AG04450 (cell line): ENCODE data around the gene YBX1. TPM values are rescaled to one million over a fixed set of nuclear protein-coding genes. Genes with fewer than 3 reads are reported as not detected.
A peak's percentile ranks its signal among the peaks of the same experiment; 100 is the strongest.

Source experiments
- CTCF ChIA-PET: fragments of 300-600, 350-600 bp; formaldehyde crosslinking; extraction: SDS; loops from one replicate; lab custom pipeline; 2022; ENCODE audit warnings: antibody characterized with exemption, inconsistent platforms; lab: Charles Lee
- POLR2A ChIA-PET: fragments of 350-600 bp; formaldehyde crosslinking; extraction: SDS; loops from one replicate; lab custom pipeline; 2021; ENCODE audit warnings: antibody characterized with exemption, inconsistent platforms; lab: Yijun Ruan, JAX
- DNase-seq: peaks from one replicate; pipeline ENCODE4 v3.0.0-alpha.2; 2011; ENCODE audit warnings: low read depth, low spot score
- H3K27ac ChIP-seq: one replicate; pipeline ENCODE4 v1.5.1; 2012; ENCODE audit warnings: low read depth, low read length, control low read depth
- H3K27me3 ChIP-seq: one replicate; pipeline ENCODE4 v1.6.0; 2012; ENCODE audit warnings: low read length; ENCODE audit not compliant: control insufficient read depth, insufficient read depth
- H3K4me3 ChIP-seq: 2 replicates; pipeline ENCODE4 v1.5.1; 2011; ENCODE audit warnings: mild to moderate bottlenecking, low read depth, low read length, control low read depth
- H3K9me3 ChIP-seq: 2 replicates; pipeline ENCODE4 v1.5.1; 2012; ENCODE audit warnings: low read length; ENCODE audit not compliant: control insufficient read depth, insufficient read depth
- polyA minus RNA-seq: library from RNA; depleted of rRNA, polyadenylated mRNA; stranded (reverse); fragments of >200 nt; gene quantifications from 2 replicates; pipeline ENCODE4 v1.2.3, GENCODE V29; 2011; rRNA and poly(A)+ RNA removed
- polyA plus RNA-seq: library from polyadenylated mRNA; depleted of rRNA; stranded (reverse); fragments of >200 nt; gene quantifications from 2 replicates; pipeline ENCODE4 v1.2.3, GENCODE V29; 2011; rRNA removed
- TF ChIP-seq, protein P1 (sequence below): IDR thresholded peaks from 2 replicates; pipeline ENCODE4 v1.5.1; 2011; ENCODE audit warnings: low read depth, low read length, control low read depth, inconsistent platforms

Gene YBX1
- polyA plus RNA-seq (599 and 636 TPM in 2 replicates), polyA minus RNA-seq (444 and 490 TPM in 2 replicates)

DNA sequence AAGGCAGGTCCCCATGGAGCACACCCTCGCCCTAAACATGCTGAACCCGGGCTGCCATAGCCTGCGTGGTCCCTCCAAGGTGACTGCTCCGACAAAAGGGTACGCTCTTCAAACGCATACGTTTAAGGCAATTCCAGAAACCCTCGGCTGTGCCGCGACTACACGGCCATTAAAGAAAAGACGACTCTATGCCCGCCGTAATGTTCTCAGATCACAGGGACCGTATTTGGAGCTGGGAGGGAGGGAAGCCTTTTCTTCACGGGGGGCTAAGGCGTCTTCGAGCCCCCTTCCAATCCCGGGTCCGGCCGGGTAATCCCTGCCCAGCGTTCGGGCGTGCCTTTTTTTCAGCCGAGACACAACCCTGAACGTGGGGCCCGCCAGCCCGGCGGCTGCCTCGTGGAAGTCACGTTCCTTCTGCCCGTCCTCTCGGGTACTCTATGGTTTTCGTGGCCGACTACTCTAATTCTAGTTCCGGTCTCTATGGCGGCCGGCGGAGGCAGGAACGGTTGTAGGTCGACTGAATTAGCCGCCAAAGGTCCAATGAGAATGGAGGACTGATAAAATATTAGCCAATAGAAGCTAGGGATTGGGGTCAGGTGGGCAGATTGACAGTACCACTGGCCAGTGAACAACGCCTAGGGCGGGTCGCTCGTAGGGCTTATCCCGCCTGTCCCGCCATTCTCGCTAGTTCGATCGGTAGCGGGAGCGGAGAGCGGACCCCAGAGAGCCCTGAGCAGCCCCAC, at the start of gene YBX1:
Gene YBX1, plus strand, starts transcription at position 678 of the 743 bp plus-strand sequence. CDS start 148 bp downstream, outside the sequence.
- TF ChIP-seq, protein P1, sequence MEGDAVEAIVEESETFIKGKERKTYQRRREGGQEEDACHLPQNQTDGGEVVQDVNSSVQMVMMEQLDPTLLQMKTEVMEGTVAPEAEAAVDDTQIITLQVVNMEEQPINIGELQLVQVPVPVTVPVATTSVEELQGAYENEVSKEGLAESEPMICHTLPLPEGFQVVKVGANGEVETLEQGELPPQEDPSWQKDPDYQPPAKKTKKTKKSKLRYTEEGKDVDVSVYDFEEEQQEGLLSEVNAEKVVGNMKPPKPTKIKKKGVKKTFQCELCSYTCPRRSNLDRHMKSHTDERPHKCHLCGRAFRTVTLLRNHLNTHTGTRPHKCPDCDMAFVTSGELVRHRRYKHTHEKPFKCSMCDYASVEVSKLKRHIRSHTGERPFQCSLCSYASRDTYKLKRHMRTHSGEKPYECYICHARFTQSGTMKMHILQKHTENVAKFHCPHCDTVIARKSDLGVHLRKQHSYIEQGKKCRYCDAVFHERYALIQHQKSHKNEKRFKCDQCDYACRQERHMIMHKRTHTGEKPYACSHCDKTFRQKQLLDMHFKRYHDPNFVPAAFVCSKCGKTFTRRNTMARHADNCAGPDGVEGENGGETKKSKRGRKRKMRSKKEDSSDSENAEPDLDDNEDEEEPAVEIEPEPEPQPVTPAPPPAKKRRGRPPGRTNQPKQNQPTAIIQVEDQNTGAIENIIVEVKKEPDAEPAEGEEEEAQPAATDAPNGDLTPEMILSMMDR: no peak

DNA sequence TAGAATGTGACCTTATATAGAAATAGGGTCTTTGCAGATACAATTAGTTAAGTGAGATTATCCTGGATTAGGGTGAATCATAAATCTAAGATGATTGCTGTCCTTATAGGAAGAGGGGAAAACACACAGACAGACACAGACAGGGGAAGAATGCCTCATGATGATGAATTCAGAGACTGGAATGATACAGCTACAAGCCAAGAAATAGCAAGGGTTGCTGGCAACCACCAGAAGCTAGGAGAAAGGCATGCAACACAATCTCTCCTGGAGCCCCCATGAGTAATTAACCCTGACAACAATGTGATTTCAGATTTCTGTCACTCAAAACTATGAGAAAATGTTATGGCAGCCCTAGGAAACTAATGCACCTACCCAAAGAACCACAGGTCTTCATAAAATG, 43.1 kb upstream of the YBX1 start:
- DNase-seq: no peak
- Histone ChIP-seq H3K4me3 (no peak overlapping the region), H3K27me3 (no peaks in the 10 kb centered on the region), H3K9me3 (no peaks in the 10 kb centered on the region), H3K27ac (no peak overlapping the region)
- ChIA-PET CTCF (no interaction called here), POLR2A (no interaction called here)
- TF ChIP-seq, protein P1: no peak

More for the DNA sequence above, at the start of gene YBX1:
- Histone ChIP-seq H3K4me3 (peak within 1 kb of the TSS; percentile 88), H3K27ac (peak within 1 kb of the TSS; percentile 93), H3K27me3 (no peaks in the 10 kb centered on the region), H3K9me3 (no peaks in the 10 kb centered on the region)
- peak; percentile 97 for DNase-seq
- ChIA-PET POLR2A (interaction anchor here (0.5 to 3.6 kb wide), 13 partner anchors 9 to 295 kb away, joined by 3 to 32 read pairs (median 3); partner anchors contain the start of genes C1orf50, P3H1 and PPIH), CTCF (interaction anchor here (1.2 to 1.8 kb wide), 2 partner anchors 84 kb away, joined by 3 to 11 read pairs; partner anchors contain the start of gene P3H1)

DNA sequence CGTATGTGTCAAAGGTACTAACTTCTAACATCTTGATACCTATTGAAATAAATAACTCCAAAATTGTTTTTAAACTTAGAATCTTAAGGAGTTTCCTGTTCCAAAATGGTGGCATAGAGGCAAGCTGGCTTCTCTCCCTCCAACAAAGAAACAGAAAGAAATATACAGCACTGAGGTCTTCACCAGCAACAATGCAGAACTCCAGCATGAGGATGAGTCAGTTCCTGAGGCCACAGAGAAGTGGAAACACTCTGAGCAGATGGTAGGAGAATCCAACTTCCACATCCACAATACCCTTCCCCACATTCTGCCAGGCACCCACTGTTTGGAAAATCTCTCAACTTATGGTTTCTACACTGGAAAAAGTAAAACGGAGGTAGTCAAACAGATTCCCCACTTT, 36.2 kb upstream of the YBX1 start:
- TF ChIP-seq, protein P1: no peak
- DNase-seq: no peak
- Histone ChIP-seq H3K9me3 (no peaks in the 10 kb centered on the region), H3K27ac (no peak overlapping the region), H3K27me3 (peaks cover 5% of the 10 kb centered on the region), H3K4me3 (no peak overlapping the region)
- ChIA-PET CTCF (no interaction called here), POLR2A (no interaction called here)

DNA sequence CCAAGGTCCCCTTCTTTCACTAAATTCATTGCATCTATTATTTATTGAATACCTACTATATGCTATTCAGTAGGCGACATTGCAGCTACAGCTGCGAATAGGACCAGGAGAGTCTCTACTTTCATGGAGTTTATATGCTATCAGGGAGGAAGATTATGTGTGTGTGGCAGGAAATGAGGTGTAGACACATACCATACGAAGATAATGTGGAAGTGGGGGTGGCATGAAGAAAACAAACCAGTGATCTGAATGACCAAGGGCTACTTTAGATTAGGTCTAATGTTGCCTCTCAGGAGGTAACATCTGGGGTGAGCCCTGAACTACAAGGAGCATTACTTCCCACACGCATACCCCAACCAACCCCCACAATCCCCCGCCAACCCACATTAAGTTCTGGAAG, 25.0 kb upstream of the YBX1 start:
- H3K4me3 ChIP-seq: no peak overlapping the region
- POLR2A ChIA-PET: interaction anchor here (2.0 kb wide), 1 partner anchor 25 kb away, joined by 14 read pairs; the partner anchor contains the start of gene YBX1

More for the DNA sequence above, 25.0 kb upstream of the YBX1 start:
- no peak for DNase-seq
- CTCF ChIA-PET: interaction anchor here (0.6 to 1.3 kb wide), 2 partner anchors 79 to 334 kb away, joined by 4 to 7 read pairs; no protein-coding TSS in a partner anchor
- TF ChIP-seq, protein P1: no peak
- Histone ChIP-seq H3K27me3 (peaks cover 4% of the 10 kb centered on the region), H3K27ac (no peak overlapping the region), H3K9me3 (no peaks in the 10 kb centered on the region; the same call in 1 of the 2 replicates)
